HT1080 (cell line): ENCODE measurements around the gene CAPN13. TPM values are rescaled to one million over a fixed set of nuclear protein-coding genes. Genes with fewer than 3 reads are reported as not detected.
A peak's percentile ranks its signal among the peaks of the same experiment; 100 is the strongest.

Experiments
- DNase-seq: peaks from one replicate; pipeline ENCODE4 v3.0.0-alpha.2; 2015; ENCODE audit warnings: low read depth
- total RNA-seq: library from RNA; depleted of rRNA; stranded (reverse); fragments of >200 nt; shearing (Covaris generic); gene quantifications from 2 replicates; pipeline ENCODE4 v1.2.3, GENCODE V29; 2014

CAPN13 gene
- total RNA-seq, 1 experiment from 2014 or later, result not detected

- no peak for DNase-seq
These were observed 43.0 kb downstream of the CAPN13 start for GRCh38 chr2:30764021-30764800.

GRCh38 chr2:30763151-30763660 lies 44.0 kb downstream of the CAPN13 start:
- DNase-seq, result no peak

DNA sequence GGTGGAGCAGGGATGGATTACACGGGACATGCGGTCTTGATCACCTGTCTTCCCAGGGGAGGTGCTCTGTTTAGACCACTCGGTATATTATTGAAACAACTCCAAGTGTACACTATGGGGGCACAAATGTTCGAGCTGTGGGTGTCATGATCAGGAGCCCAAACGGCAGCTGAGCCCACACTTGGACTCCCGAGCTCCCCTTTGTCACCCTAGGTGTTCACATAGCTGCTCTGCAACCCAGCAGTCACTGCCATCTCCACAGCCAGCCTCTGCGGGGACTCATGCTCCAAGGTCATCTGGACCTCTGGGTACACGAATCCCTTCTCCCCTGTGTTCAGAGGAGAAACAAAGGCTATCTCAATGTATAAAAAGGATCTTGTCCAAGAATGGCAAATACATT lies 46.0 kb downstream of the CAPN13 start:
- no peak for DNase-seq

DNA sequence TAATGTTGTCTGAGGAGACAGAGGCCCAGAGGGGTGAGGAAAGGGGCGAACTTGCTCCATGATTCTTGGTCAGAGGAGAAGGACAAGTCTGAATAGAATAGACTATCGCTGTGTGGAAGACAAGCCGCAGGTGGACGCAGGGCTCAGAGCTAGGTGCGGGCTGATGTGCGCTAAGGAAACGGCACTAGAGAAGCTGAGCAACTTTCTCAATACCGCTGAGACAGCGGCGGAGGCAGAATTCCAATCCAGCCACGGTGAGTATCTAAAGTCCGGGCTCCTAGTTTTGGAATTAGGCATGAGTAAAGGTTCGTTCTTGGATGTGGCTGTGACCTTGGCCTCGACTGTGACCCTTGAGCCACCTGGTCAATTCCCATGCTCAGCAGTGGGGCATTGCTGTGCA lies 47.8 kb downstream of the CAPN13 start:
- DNase-seq, result no peak

DNA sequence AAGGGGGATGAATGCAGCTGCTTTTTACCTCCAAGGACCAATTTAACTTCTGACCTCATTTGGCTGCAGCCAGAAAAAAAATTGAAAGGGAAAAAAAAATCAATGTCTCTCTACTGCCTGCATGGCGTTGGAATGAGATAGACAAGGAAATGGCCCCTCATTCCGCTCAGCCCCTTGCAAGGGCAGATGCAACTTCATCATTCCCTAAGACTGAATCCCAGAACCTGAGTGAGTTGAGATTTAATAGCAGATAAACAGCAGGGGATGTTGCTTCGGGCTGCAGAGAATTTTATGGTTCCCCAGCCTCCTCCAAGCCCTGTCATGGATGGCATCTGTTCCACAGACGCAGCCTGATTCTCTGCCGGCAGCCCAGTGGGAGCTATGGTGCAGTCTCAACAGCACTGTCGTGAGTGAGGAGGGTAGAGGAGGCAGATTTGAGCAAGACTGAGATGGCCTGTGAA lies 49.0 kb downstream of the CAPN13 start:
- DNase-seq, result no peak

- DNase-seq, result no peak
These were observed 49.5 kb downstream of the CAPN13 start for GRCh38 chr2:30757749-30758148.

- DNase-seq, result no peak
These were observed 50.3 kb downstream of the CAPN13 start for GRCh38 chr2:30756971-30757370.

- peak; percentile 78 for DNase-seq
These were observed 51.1 kb downstream of the CAPN13 start for GRCh38 chr2:30756051-30756719.

DNA sequence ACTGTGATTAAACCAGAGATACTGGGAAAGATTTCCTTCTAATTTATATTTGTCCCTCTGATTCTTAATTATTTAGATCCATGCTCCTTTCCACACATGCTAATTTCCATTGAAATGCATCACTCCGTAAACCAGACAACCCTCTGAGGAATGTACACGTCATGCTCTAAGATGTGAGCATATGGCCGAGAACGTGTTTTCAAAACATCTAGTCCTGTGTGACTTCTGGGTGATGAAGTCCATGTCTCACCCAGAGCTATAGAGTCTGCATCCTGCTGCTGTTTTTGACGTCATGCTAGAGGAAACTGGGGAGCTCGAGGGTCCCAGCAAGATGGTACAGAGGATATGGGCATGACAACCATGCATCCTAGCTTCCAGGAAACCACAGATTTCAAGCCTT lies 53.6 kb downstream of the CAPN13 start:
- no peak for DNase-seq

DNA sequence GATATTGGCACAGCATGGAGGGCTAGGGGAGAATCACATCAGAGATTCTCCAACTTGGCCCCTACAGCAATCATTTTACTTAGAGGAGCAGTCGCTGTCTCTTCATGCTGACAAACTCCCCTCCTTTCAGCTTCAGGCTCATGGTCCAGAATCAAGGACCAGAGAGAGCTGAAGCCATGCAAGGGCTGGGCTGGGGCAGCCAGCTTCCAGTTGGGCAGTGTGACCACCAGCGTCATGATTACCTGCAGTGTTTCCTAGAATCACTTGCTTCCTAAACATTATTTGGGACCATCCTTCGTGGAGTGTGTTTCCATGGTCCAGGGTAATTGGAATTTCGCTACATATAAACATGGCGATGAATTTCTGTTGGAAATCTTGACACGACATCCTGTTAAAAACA lies 54.4 kb downstream of the CAPN13 start:
- no peak for DNase-seq

- DNase-seq, result no peak
These were observed 60.0 kb downstream of the CAPN13 start for GRCh38 chr2:30747206-30747605.

GRCh38 chr2:30744823-30745222 lies 62.4 kb downstream of the CAPN13 start:
- DNase-seq, result no peak

- no peak for DNase-seq
These were observed 65.7 kb downstream of the CAPN13 start for GRCh38 chr2:30741576-30741975.

GRCh38 chr2:30738141-30738911 lies 68.9 kb downstream of the CAPN13 start:
- DNase-seq, result no peak

DNA sequence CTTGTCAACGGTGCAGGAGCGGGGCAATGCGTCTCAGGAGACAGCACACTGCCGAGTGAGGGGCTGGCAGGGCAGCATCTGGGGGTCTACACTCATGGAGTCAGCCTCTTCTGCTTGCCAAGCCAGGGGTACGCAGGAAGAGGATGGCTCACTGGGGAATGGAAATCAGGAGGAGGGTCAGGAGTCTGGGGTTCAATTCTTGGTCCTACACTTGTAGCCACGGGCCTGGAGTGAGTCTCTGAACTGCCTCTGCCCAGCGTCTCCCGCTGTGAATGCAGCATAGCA lies 70.0 kb downstream of the CAPN13 start:
- DNase-seq, result no peak

GRCh38 chr2:30736461-30737325 lies 70.6 kb downstream of the CAPN13 start:
- DNase-seq, result no peak

GRCh38 chr2:30733876-30734520 lies 73.2 kb downstream of the CAPN13 start:
- no peak for DNase-seq

- DNase-seq, result no peak
These were observed 74.4 kb downstream of the CAPN13 start for GRCh38 chr2:30732876-30733275.

DNA sequence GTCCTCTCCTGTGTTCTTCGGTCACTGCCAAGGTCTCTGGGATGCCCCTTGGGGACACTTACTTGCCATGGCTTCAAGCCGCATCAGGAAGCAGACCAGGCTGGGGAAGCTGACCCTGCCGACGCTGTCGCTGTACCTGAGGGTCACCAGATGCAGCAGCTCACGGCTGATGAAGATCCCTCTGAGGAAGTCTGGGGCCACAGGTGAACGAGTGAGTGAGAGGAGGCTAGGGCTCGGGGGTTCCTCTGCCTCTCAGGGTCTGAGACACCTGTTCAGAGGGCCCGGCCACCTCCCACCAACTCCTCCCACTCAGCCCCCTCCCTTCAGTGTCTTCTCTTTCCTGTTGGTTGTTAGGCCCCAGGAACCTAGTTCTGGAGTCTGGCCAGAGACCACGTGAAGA lies 74.9 kb downstream of the CAPN13 start:
- DNase-seq, result no peak

- no peak for DNase-seq
These were observed 75.5 kb downstream of the CAPN13 start for GRCh38 chr2:30731706-30732105.
